Body of pancreas (tissue), 4 donors: ENCODE results near the gene NUDT14. TPM values are rescaled to one million over a fixed set of nuclear protein-coding genes. Genes with fewer than 3 reads are reported as not detected.

Experiments used
- ATAC-seq: fragments of 150-250 bp; one replicate; pipeline ENCODE4 v1.9.1; 2016
- DNase-seq, 4 donors: peaks; one replicate each; pipeline ENCODE4 v3.0.0-alpha.2; 2019
- H3K27ac ChIP-seq, 4 donors: fragments of 200-600 bp; sonication (generic); 1 replicate in 3 of 4; 2 replicates in 1 of 4; pipeline versions ENCODE4 v1.5.1 to v1.6.1; 2016 to 2019; ENCODE audit warnings: mild to moderate bottlenecking in 1 of 4, mixed read lengths in 1 of 4, moderate library complexity in 1 of 4
- H3K27me3 ChIP-seq, 2 donors: fragments of 200-600 bp; sonication (generic); one replicate each; pipeline ENCODE4 v1.6.0; 2016; ENCODE audit warnings: mild to moderate bottlenecking in 1 of 2
- H3K36me3 ChIP-seq, 2 donors: fragments of 200-600 bp; sonication (generic); replicated peaks in 1 of 2; 2 replicates each; pipeline ENCODE4 v1.5.1; 2016; ENCODE audit warnings: low read depth in 2 of 2; ENCODE audit not compliant: insufficient read depth in 1 of 2
- H3K4me1 ChIP-seq: fragments of 200-600 bp; sonication (generic); one replicate; pipeline ENCODE4 v1.6.0; 2016
- H3K4me3 ChIP-seq, 2 donors: fragments of 200-600 bp; sonication (generic); 1 replicate in 1 of 2; 2 replicates in 1 of 2; pipeline ENCODE4 v1.5.1; 2016 to 2019
- H3K9me3 ChIP-seq, 3 donors: fragments of 200-600 bp; sonication (generic); 1 replicate in 2 of 3; 2 replicates in 1 of 3; pipeline ENCODE4 v1.5.1; 2016
- POLR2A ChIP-seq, 3 donors: fragments of 450-650 bp; IDR thresholded peaks; one replicate each; pipeline ENCODE4 v1.6.1; 2016; ENCODE audit warnings: antibody characterized with exemption in 3 of 3, mild to moderate bottlenecking in 2 of 3
- WGBS, 2 donors: methylation state at CpG; one replicate each; pipeline ENCODE4 v1.1.5; 2017; 5-methylcytosine and 5-hydroxymethylcytosine counted together
- intact Hi-C: fragments of 100-400 bp; cut with DNase I; formaldehyde crosslinking; loops from one replicate; pipeline ENCODE4 v1.15.1; 2023
- total RNA-seq, 2 donors: library from RNA; depleted of rRNA; stranded (reverse); fragments of >200 nt; gene quantifications; one replicate each; pipeline ENCODE4 v1.1.0, GENCODE V29; 2016
- TF ChIP-seq, protein P1 (sequence below), 7 experiments: fragments of 450-650 bp in 4 of 7; fragments of 200-600 bp in 3 of 7; sonication (generic) in 3 of 7; IDR thresholded peaks; one replicate each; pipeline ENCODE4 v1.5.1; 2016 to 2019; ENCODE audit warnings: antibody characterized with exemption in 7 of 7

Gene NUDT14
- total RNA-seq, 2 donors from 2014 or later, result 28.8 to 66.9 TPM

DNA sequence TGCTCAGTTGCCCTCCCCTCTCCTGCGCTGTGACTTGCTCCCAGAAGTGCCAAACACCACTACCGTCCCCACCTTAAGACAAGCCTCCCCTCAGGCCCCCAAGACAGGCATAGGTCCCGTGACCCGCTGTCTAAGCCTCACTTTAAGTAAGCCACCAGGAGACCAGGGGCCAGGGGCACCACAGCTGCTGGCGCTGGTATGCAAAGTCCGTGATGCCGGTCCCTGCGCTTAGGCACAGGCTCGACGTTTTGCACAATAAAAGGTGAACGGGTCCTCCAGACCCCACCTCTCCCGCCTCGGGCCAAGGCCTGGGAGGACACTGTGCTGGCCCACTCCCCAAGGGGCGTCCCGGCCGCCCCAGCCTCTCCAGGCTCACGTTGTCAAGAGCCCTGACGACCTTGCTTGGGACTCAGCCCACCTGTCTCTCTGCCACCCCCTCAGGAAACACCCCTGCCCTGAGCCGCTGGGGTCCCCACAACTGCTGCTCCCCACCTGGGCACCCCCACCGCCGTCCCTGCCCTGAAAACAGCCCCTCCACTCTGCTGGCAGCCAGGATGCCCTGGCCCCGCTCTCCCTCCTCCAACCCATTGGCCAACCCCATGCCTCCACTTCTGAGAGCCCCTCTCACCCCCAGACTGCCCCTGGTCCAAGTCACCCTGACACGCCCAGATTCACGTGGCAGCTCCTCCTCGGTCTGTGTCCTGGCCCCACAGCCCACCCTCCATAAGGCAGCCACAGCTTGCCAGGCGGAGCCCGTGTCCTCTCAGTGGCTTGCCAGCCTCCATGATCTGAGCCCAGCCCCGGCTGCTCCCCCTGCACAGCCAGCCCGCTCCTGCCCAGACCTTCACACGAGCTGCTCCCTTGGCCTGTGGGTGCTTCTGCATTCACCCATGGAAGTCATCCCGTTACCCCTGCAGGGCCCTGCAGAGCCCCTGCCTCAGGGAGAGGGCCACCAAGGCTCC, 24.4 kb downstream of the NUDT14 start:
- H3K27me3 ChIP-seq, result no peaks in the 10 kb centered on the region
- intact Hi-C loops, result no loop called here
- H3K4me3 ChIP-seq, result no peak overlapping the region
- TF ChIP-seq, protein P1, sequence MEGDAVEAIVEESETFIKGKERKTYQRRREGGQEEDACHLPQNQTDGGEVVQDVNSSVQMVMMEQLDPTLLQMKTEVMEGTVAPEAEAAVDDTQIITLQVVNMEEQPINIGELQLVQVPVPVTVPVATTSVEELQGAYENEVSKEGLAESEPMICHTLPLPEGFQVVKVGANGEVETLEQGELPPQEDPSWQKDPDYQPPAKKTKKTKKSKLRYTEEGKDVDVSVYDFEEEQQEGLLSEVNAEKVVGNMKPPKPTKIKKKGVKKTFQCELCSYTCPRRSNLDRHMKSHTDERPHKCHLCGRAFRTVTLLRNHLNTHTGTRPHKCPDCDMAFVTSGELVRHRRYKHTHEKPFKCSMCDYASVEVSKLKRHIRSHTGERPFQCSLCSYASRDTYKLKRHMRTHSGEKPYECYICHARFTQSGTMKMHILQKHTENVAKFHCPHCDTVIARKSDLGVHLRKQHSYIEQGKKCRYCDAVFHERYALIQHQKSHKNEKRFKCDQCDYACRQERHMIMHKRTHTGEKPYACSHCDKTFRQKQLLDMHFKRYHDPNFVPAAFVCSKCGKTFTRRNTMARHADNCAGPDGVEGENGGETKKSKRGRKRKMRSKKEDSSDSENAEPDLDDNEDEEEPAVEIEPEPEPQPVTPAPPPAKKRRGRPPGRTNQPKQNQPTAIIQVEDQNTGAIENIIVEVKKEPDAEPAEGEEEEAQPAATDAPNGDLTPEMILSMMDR (IDR thresholded peaks at IDR 0.05), result no peak
- no peak for TF ChIP-seq POLR2A (IDR thresholded peaks at IDR 0.05)
- 92 to 95% methylated on average over 22 to 27 of the region's 31 CpGs for WGBS, 2 donors
- H3K4me1 ChIP-seq, result peaks cover 15% of the 10 kb centered on the region
- H3K27ac ChIP-seq, result no peak overlapping the region
- DNase-seq (no peak), ATAC-seq (no peak)
- no peaks in the 10 kb centered on the region for H3K9me3 ChIP-seq
- no peaks in the 10 kb centered on the region for H3K36me3 ChIP-seq

GRCh38 chr14:105155681-105156413, 25.3 kb downstream of the NUDT14 start:
- Histone ChIP-seq H3K4me1 (peaks cover 6% of the 10 kb centered on the region), H3K36me3 (no peaks in the 10 kb centered on the region), H3K27ac (no peak overlapping the region), H3K27me3 (no peaks in the 10 kb centered on the region), H3K9me3 (no peaks in the 10 kb centered on the region), H3K4me3 (no peak overlapping the region)
- TF ChIP-seq, protein P1 (IDR thresholded peaks at IDR 0.05), result no peak
- no peak for TF ChIP-seq POLR2A (IDR thresholded peaks at IDR 0.05)
- intact Hi-C loops, result no loop called here
- DNase-seq (no peak), ATAC-seq (no peak)
- WGBS, 2 donors, result 88 to 91% methylated on average over 17 to 45 of the region's 48 CpGs

DNA sequence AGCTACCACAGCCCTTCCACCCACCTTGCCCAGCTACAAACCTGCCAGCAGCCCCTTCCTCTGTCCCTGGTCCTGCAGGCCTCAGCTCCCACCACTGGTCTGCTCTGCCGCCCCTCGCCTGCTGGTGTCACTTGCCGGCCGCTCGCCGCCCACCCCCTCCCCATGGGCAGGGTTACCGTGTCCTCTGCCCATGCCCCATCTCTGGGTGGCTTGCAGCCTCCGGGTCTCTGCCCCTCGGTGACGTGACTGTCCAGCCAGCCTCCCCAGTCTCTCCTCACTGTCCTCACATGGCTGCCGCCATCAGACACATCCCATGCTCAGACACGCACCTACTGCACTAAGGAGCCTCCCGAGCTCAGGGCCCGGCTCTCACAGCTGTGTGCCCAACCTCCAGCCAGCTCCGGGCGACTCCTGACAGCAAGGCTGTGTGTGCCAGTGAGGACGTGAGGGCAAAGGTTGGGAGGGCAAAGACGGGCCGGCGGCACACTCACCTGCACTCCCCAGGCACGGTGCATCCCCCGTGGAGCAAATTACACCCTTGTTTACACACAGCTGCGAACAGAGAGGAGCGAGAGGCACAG, 26.0 kb downstream of the NUDT14 start:
- no peak overlapping the region for H3K4me3 ChIP-seq
- WGBS, 2 donors, result 91 to 97% methylated on average over 11 to 24 of the region's 24 CpGs
- no peaks in the 10 kb centered on the region for H3K4me1 ChIP-seq
- no peaks in the 10 kb centered on the region for H3K36me3 ChIP-seq
- ATAC-seq (no peak), DNase-seq (no peak)
- H3K27me3 ChIP-seq, result no peaks in the 10 kb centered on the region
- no peaks in the 10 kb centered on the region for H3K9me3 ChIP-seq
- TF ChIP-seq POLR2A (IDR thresholded peaks at IDR 0.05), result no peak
- TF ChIP-seq, protein P1 (IDR thresholded peaks at IDR 0.05), result no peak
- intact Hi-C loops, result no loop called here
- H3K27ac ChIP-seq, result no peak overlapping the region

DNA sequence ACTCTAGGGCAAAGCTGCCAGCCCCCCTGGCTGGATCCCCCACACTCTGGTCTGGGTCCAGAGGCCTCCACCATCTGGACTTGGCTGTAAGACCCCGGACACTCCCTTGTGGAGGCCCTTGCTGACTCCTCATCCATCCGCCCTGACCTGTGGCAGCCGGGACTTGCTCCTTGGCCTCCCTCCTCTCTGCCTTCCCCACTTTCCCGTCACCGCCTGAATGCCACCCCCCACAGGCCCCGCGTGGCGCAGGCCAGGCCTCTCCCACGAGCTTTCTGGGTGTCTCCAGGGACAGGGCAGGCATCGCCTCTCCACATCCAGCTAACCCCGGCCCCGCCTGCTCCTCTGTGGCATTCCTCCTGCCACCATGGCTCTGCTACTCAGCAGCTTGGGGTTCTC, 26.6 kb downstream of the NUDT14 start:
- no peaks in the 10 kb centered on the region for H3K36me3 ChIP-seq
- intact Hi-C loops, result no loop called here
- no peaks in the 10 kb centered on the region for H3K9me3 ChIP-seq
- H3K27ac ChIP-seq, result peak overlapping the region in 1 of 4 donors; percentile 25
- DNase-seq, result peak in 1 of 4 donors; percentile 11
- H3K4me1 ChIP-seq, result no peaks in the 10 kb centered on the region
- no peak for ATAC-seq
- no peak overlapping the region for H3K4me3 ChIP-seq
- no peak for TF ChIP-seq POLR2A (IDR thresholded peaks at IDR 0.05)
- TF ChIP-seq, protein P1 (IDR thresholded peaks at IDR 0.05), result no peak
- WGBS, 2 donors, result 80 to 91% methylated on average over 12 of the region's 12 CpGs
- H3K27me3 ChIP-seq, result no peaks in the 10 kb centered on the region
